Prostate gland (tissue), 2 donors: ENCODE data around the gene TRMT2A.

Experiments used
- POLR2AphosphoS5 ChIP-seq: sonication (generic); formaldehyde crosslinking; IDR thresholded peaks from one replicate; pipeline ENCODE4 v1.6.1; 2017; ENCODE audit warnings: antibody characterized with exemption
- TF ChIP-seq, protein P1 (sequence below), 4 experiments: fragments of 200-600 bp in 2 of 4; fragments of 450-650 bp in 2 of 4; sonication (generic) in 2 of 4; IDR thresholded peaks; 1 replicate in 3 of 4; 2 replicates in 1 of 4; pipeline ENCODE4 v1.5.1; 2016 to 2019; ENCODE audit warnings: antibody characterized with exemption in 4 of 4, mild to moderate bottlenecking in 2 of 4, moderate library complexity in 2 of 4

DNA sequence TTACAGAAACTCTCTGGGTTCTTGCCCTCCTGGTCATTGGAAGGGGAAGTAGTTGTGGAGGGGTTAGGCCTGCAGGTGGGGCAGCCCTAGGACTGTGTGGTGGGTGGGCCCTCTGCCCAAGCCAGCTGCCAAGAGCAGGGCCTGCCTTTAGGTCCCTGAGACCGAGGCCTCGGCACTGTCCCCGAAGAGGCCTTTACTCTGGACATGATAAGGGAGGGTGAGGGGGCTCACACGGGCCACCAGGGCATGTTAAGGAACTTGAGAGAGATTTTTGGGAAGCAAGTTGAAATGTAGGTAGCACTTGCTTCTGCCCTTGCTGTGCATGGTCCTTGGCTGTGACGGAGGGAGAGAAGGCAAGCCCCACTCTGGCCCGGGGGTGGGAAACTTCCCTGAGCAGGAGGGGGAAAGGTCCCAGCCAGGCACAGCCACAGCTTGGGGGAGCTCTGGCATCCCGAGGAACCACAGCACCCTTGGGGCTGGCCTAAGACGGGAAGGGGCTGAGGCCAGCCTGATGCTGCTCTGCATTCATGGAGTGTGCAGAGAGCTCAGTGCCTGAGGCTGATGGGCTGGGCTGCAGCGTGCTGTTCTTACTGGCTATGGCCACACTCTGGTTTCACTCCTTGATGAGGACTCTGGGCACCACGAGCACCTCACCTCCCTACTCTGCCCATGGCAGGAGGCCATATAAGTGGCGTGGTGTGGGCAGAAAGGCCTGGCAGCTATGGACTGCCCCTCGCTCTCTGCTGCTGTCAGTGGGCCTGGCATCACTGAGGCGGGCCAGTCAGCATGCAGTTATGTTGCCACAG, 8.9 kb downstream of the TRMT2A start:
- TF ChIP-seq, protein P1, sequence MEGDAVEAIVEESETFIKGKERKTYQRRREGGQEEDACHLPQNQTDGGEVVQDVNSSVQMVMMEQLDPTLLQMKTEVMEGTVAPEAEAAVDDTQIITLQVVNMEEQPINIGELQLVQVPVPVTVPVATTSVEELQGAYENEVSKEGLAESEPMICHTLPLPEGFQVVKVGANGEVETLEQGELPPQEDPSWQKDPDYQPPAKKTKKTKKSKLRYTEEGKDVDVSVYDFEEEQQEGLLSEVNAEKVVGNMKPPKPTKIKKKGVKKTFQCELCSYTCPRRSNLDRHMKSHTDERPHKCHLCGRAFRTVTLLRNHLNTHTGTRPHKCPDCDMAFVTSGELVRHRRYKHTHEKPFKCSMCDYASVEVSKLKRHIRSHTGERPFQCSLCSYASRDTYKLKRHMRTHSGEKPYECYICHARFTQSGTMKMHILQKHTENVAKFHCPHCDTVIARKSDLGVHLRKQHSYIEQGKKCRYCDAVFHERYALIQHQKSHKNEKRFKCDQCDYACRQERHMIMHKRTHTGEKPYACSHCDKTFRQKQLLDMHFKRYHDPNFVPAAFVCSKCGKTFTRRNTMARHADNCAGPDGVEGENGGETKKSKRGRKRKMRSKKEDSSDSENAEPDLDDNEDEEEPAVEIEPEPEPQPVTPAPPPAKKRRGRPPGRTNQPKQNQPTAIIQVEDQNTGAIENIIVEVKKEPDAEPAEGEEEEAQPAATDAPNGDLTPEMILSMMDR (IDR thresholded peaks at IDR 0.05), result no peak
- no peak for TF ChIP-seq POLR2AphosphoS5
